CD4-positive, alpha-beta memory T cell (primary cell): Measurements from ENCODE around the gene BCR. TPM values are rescaled to one million over a fixed set of nuclear protein-coding genes. Genes with fewer than 3 reads are reported as not detected.

Experiments
- CTCF ChIA-PET: fragments of 350-600 bp; sonication (Branson Sonifier 250); formaldehyde crosslinking; loops from one replicate; lab custom pipeline; 2021; ENCODE audit warnings: inconsistent platforms; ENCODE audit not compliant: partially characterized antibody; lab: Charles Lee
- POLR2A ChIA-PET: fragments of 350-600 bp; sonication (Branson Sonifier 250); formaldehyde crosslinking; loops from one replicate; lab custom pipeline; 2021; ENCODE audit not compliant: partially characterized antibody; lab: Charles Lee
- DNase-seq, 5 donors: peaks; one replicate each; pipeline versions ENCODE4 v3.0.0 to v3.0.0-alpha.2; 2020 to 2022; ENCODE audit warnings: mixed read lengths in 1 of 5
- H3K27ac ChIP-seq: one replicate; pipeline ENCODE4 v1.7.0; 2013; ENCODE audit warnings: low read depth, low read length
- H3K27me3 ChIP-seq: 2 replicates; pipeline ENCODE4 v1.7.0; 2013; ENCODE audit warnings: mild to moderate bottlenecking, low read length, moderate library complexity; ENCODE audit not compliant: insufficient read depth
- H3K36me3 ChIP-seq: 2 replicates; pipeline ENCODE4 v1.7.0; 2013; ENCODE audit warnings: mild to moderate bottlenecking, low read length, moderate library complexity; ENCODE audit not compliant: insufficient read depth
- H3K4me1 ChIP-seq: 2 replicates; pipeline ENCODE4 v1.7.0; 2013; ENCODE audit warnings: mild to moderate bottlenecking, low read length, moderate library complexity; ENCODE audit not compliant: insufficient read depth
- H3K4me3 ChIP-seq, 2 donors: one replicate each; pipeline ENCODE4 v1.7.0; 2013; ENCODE audit warnings: low read length in 2 of 2, mild to moderate bottlenecking in 1 of 2
- H3K9me3 ChIP-seq, 2 donors: one replicate each; pipeline ENCODE4 v1.7.0; 2013; ENCODE audit warnings: low read length in 2 of 2, control low read depth in 1 of 2; ENCODE audit not compliant: control insufficient read depth in 1 of 2
- H3K27ac Mint-ChIP-seq, 7 donors: one replicate each; pipeline ENCODE4 v1.8.0; 2020 to 2021; ENCODE audit warnings: mixed read lengths in 7 of 7, mild to moderate bottlenecking in 6 of 7, inconsistent platforms in 3 of 7, moderate library complexity in 3 of 7
- H3K27me3 Mint-ChIP-seq, 2 donors: one replicate each; pipeline ENCODE4 v1.8.0; 2020 to 2021; ENCODE audit warnings: mixed read lengths in 2 of 2
- H3K36me3 Mint-ChIP-seq, 2 donors: one replicate each; pipeline ENCODE4 v1.8.0; 2020 to 2021; ENCODE audit warnings: mixed read lengths in 2 of 2, inconsistent platforms in 1 of 2, mild to moderate bottlenecking in 1 of 2
- H3K4me1 Mint-ChIP-seq, 4 donors: one replicate each; pipeline ENCODE4 v1.8.0; 2020 to 2021; ENCODE audit warnings: mixed read lengths in 4 of 4, mild to moderate bottlenecking in 1 of 4
- H3K4me3 Mint-ChIP-seq, 8 donors: one replicate each; pipeline ENCODE4 v1.8.0; 2020 to 2021; ENCODE audit warnings: mixed read lengths in 8 of 8, mild to moderate bottlenecking in 7 of 8, moderate library complexity in 6 of 8, inconsistent platforms in 3 of 8
- H3K9me3 Mint-ChIP-seq, 8 donors: one replicate each; pipeline ENCODE4 v1.8.0; 2020 to 2021; ENCODE audit warnings: mixed read lengths in 8 of 8, mild to moderate bottlenecking in 5 of 8, inconsistent platforms in 3 of 8, moderate library complexity in 1 of 8
- intact Hi-C: fragments of 100-400 bp; cut with micrococcal nuclease; formaldehyde crosslinking; loops from one replicate; pipeline ENCODE4 v1.15.1; 2023
- polyA plus RNA-seq, 2 donors: library from polyadenylated mRNA; unstranded; fragments of 300-500 nt; fragmentation: Illumina TruSeq; gene quantifications; one replicate each; pipeline ENCODE4 v1.2.3, GENCODE V29; 2021
- total RNA-seq, 2 experiments: library from RNA; stranded (reverse); gene quantifications; one replicate each; pipeline ENCODE4 v1.2.3, GENCODE V29; 2021

The BCR gene
- total and polyA plus RNA-seq, 4 experiments from 2014 or later = 3.3 to 75.6 (median 51.2) TPM

- no peak for DNase-seq
- ChIA-PET POLR2A (interaction anchor here (2.1 to 5.6 kb wide), 5 partner anchors 8 to 46 kb away, joined by 9 to 31 read pairs (median 17); partner anchors contain the start of gene BCR), CTCF (interaction anchor here (1.0 to 2.2 kb wide), 6 partner anchors 9 to 63 kb away, joined by 3 to 7 read pairs (median 4); no protein-coding TSS in a partner anchor)
- peaks cover 0 to 8% of the 10 kb centered on the region in 2 donors for H3K9me3 ChIP-seq
- H3K4me3 ChIP-seq = no peak overlapping the region
- no peaks in the 10 kb centered on the region for H3K36me3 ChIP-seq
- Mint-ChIP-seq H3K27ac (peak overlapping the region; percentile 74 to 95 (median 86)), H3K36me3 (peaks cover 27 to 35% of the 10 kb centered on the region in 2 donors), H3K9me3 (peaks cover 0 to 28% (median 19%) of the 10 kb centered on the region in 8 donors), H3K27me3 (no peaks in the 10 kb centered on the region), H3K4me3 (peak overlapping the region in 5 of 8 donors; percentile 29 to 87 (median 42)), H3K4me1 (peaks cover 41 to 96% (median 72%) of the 10 kb centered on the region in 4 donors)
- no peaks in the 10 kb centered on the region for H3K27me3 ChIP-seq
- H3K27ac ChIP-seq = peak overlapping the region; percentile 27
- intact Hi-C loops = no loop called here
- H3K4me1 ChIP-seq = peaks cover 82% of the 10 kb centered on the region
Observed at GRCh38 chr22:23227380-23227779, 47.1 kb downstream of the BCR start.

- intact Hi-C loops = no loop called here
- H3K4me1 Mint-ChIP-seq = peaks cover 33 to 95% (median 65%) of the 10 kb centered on the region in 4 donors
- peaks cover 27 to 35% of the 10 kb centered on the region in 2 donors for H3K36me3 Mint-ChIP-seq
- peaks cover 0 to 28% (median 19%) of the 10 kb centered on the region in 8 donors for H3K9me3 Mint-ChIP-seq
- H3K4me3 ChIP-seq = no peak overlapping the region
- ChIA-PET POLR2A (interaction anchor here (0.7 to 5.6 kb wide), 5 partner anchors 12 to 47 kb away, joined by 3 to 31 read pairs (median 4); partner anchors contain the start of gene BCR), CTCF (interaction anchor here (1.1 kb wide), 1 partner anchor 10 kb away, joined by 3 read pairs; no protein-coding TSS in a partner anchor)
- peaks cover 0 to 8% of the 10 kb centered on the region in 2 donors for H3K9me3 ChIP-seq
- peak overlapping the region in 2 of 8 donors; percentile 21 to 32 for H3K4me3 Mint-ChIP-seq
- H3K27ac Mint-ChIP-seq = peak overlapping the region; percentile 13 to 95 (median 86)
- DNase-seq = no peak
- H3K36me3 ChIP-seq = no peaks in the 10 kb centered on the region
- H3K27me3 Mint-ChIP-seq = no peaks in the 10 kb centered on the region
- no peak overlapping the region for H3K27ac ChIP-seq
- no peaks in the 10 kb centered on the region for H3K27me3 ChIP-seq
- peaks cover 73% of the 10 kb centered on the region for H3K4me1 ChIP-seq
Observed at GRCh38 chr22:23228503-23228902, 48.2 kb downstream of the BCR start.

- H3K4me3 Mint-ChIP-seq = peak overlapping the region in 1 of 8 donors; percentile 22
- H3K36me3 Mint-ChIP-seq = peaks cover 29 to 40% of the 10 kb centered on the region in 2 donors
- H3K27ac Mint-ChIP-seq = peak overlapping the region in 4 of 7 donors; percentile 85 to 94 (median 88)
- no peak for DNase-seq
- H3K27me3 Mint-ChIP-seq = no peaks in the 10 kb centered on the region
- H3K9me3 Mint-ChIP-seq = peaks cover 0 to 30% (median 19%) of the 10 kb centered on the region in 8 donors
- Histone ChIP-seq H3K4me1 (peaks cover 72% of the 10 kb centered on the region), H3K9me3 (peaks cover 0 to 8% of the 10 kb centered on the region in 2 donors), H3K4me3 (no peak overlapping the region), H3K36me3 (no peaks in the 10 kb centered on the region), H3K27ac (no peak overlapping the region), H3K27me3 (no peaks in the 10 kb centered on the region)
- peaks cover 32 to 94% (median 62%) of the 10 kb centered on the region in 4 donors for H3K4me1 Mint-ChIP-seq
- CTCF ChIA-PET = interaction anchor here (1.1 kb wide), 1 partner anchor 11 kb away, joined by 3 read pairs; no protein-coding TSS in a partner anchor
- intact Hi-C loops = no loop called here
- POLR2A ChIA-PET = interaction anchor here (0.9 to 5.6 kb wide), 2 partner anchors 13 to 36 kb away, joined by 4 to 31 read pairs; no protein-coding TSS in a partner anchor
Observed at GRCh38 chr22:23229646-23230045, 49.3 kb downstream of the BCR start.

GRCh38 chr22:23230348-23231068 is 50.2 kb downstream of the BCR start:
- H3K4me3 ChIP-seq = no peak overlapping the region
- H3K27ac Mint-ChIP-seq = peak overlapping the region; percentile 56 to 94 (median 72)
- ChIA-PET POLR2A (no interaction called here), CTCF (interaction anchor here (0.9 kb wide), 1 partner anchor 51 kb away, joined by 3 read pairs; no protein-coding TSS in a partner anchor)
- H3K4me3 Mint-ChIP-seq = peak overlapping the region in 1 of 8 donors; percentile 10
- H3K27me3 Mint-ChIP-seq = no peaks in the 10 kb centered on the region
- no peak for DNase-seq
- H3K27ac ChIP-seq = no peak overlapping the region
- H3K9me3 ChIP-seq = peaks cover 0 to 8% of the 10 kb centered on the region in 2 donors
- intact Hi-C loops = no loop called here
- peaks cover 32 to 92% (median 58%) of the 10 kb centered on the region in 4 donors for H3K4me1 Mint-ChIP-seq
- peaks cover 32 to 44% of the 10 kb centered on the region in 2 donors for H3K36me3 Mint-ChIP-seq
- H3K27me3 ChIP-seq = no peaks in the 10 kb centered on the region
- peaks cover 0 to 30% (median 19%) of the 10 kb centered on the region in 8 donors for H3K9me3 Mint-ChIP-seq
- peaks cover 63% of the 10 kb centered on the region for H3K4me1 ChIP-seq
- no peaks in the 10 kb centered on the region for H3K36me3 ChIP-seq

- POLR2A ChIA-PET = interaction anchor here (1.0 kb wide), 1 partner anchor 12 kb away, joined by 4 read pairs; no protein-coding TSS in a partner anchor
- DNase-seq = no peak
Observed at GRCh38 chr22:23231471-23232093, 51.3 kb downstream of the BCR start.

GRCh38 chr22:23232094-23232905 is 52.0 kb downstream of the BCR start:
- CTCF ChIA-PET = interaction anchor here (0.6 kb wide), 1 partner anchor 43 kb away, joined by 3 read pairs; no protein-coding TSS in a partner anchor
- Histone ChIP-seq H3K9me3 (peaks cover 0 to 8% of the 10 kb centered on the region in 2 donors), H3K27me3 (no peaks in the 10 kb centered on the region), H3K36me3 (no peaks in the 10 kb centered on the region), H3K27ac (no peak overlapping the region), H3K4me1 (peaks cover 60% of the 10 kb centered on the region), H3K4me3 (no peak overlapping the region)
- Mint-ChIP-seq H3K4me3 (no peak overlapping the region), H3K27me3 (no peaks in the 10 kb centered on the region), H3K36me3 (peaks cover 24 to 36% of the 10 kb centered on the region in 2 donors), H3K4me1 (peaks cover 31 to 92% (median 55%) of the 10 kb centered on the region in 4 donors), H3K9me3 (peaks cover 0 to 28% (median 19%) of the 10 kb centered on the region in 8 donors), H3K27ac (peak overlapping the region; percentile 36 to 82 (median 69))
- intact Hi-C loops = no loop called here
- POLR2A ChIA-PET = interaction anchor here (1.0 to 1.1 kb wide), 2 partner anchors 11 kb away, joined by 4 read pairs; no protein-coding TSS in a partner anchor
- DNase-seq = no peak

More at GRCh38 chr22:23231471-23232093, 51.3 kb downstream of the BCR start:
- H3K27ac ChIP-seq = no peak overlapping the region
- Mint-ChIP-seq H3K27me3 (no peaks in the 10 kb centered on the region), H3K9me3 (peaks cover 0 to 30% (median 19%) of the 10 kb centered on the region in 8 donors), H3K4me1 (peaks cover 33 to 92% (median 56%) of the 10 kb centered on the region in 4 donors), H3K36me3 (peaks cover 27 to 42% of the 10 kb centered on the region in 2 donors), H3K27ac (peak overlapping the region; percentile 36 to 86 (median 57)), H3K4me3 (no peak overlapping the region)
- no peak overlapping the region for H3K4me3 ChIP-seq
- H3K9me3 ChIP-seq = peaks cover 0 to 8% of the 10 kb centered on the region in 2 donors
- H3K4me1 ChIP-seq = peaks cover 60% of the 10 kb centered on the region
- H3K27me3 ChIP-seq = no peaks in the 10 kb centered on the region
- CTCF ChIA-PET = no interaction called here
- intact Hi-C loops = no loop called here
- H3K36me3 ChIP-seq = no peaks in the 10 kb centered on the region
